GM12878 (cell line): ENCODE measurements around the gene ZDHHC1. TPM values are rescaled to one million over a fixed set of nuclear protein-coding genes. Genes with fewer than 3 reads are reported as not detected.

ENCODE experiments used
- ATAC-seq: fragments of 200-7000 bp; cut with Tn5 transposase; 3 replicates; pipeline ENCODE4 v1.9.1; 2020; ENCODE audit warnings: mild to moderate bottlenecking, moderate library complexity
- BruUV-seq: library from RNA; stranded (reverse); fragments of 400-500 nt; replicated peaks from 2 replicates; lab custom pipeline; 2021; lab: Mats Ljungman, UMichigan
- CTCF ChIA-PET: fragments of 300-600 bp; sonication (Branson Sonifier 250); formaldehyde crosslinking; extraction: SDS; loops from one replicate; lab custom pipeline; 2021; ENCODE audit warnings: inconsistent platforms; lab: Yijun Ruan, JAX
- POLR2A ChIA-PET: fragments of 350-600 bp; formaldehyde crosslinking; extraction: SDS; loops from one replicate; lab custom pipeline; 2021; ENCODE audit warnings: inconsistent platforms; lab: Charles Lee
- RAD21 ChIA-PET: fragments of 300-600 bp; sonication (Branson Sonifier 250); formaldehyde crosslinking; loops from one replicate; lab custom pipeline; 2023; ENCODE audit warnings: antibody characterized with exemption; ENCODE audit not compliant: unreplicated experiment; lab: Charles Lee
- SMC1A ChIA-PET: fragments of 300-600 bp; sonication (Branson Sonifier 250); formaldehyde crosslinking; loops from one replicate; lab custom pipeline; 2023; ENCODE audit not compliant: unreplicated experiment, uncharacterized antibody; lab: Charles Lee
- DNase-seq: peaks from one replicate; pipeline ENCODE4 v3.0.0-alpha.2; 2011; ENCODE audit warnings: low read depth, low spot score
- FAIRE-seq: peaks from 3 replicates; lab custom pipeline; 2011; peaks lifted over from hg19 to GRCh38; lab: Jason Lieb, UNC
- H2AFZ ChIP-seq: 2 replicates; pipeline ENCODE4 v1.6.0; 2011; ENCODE audit warnings: low read depth, low read length, control low read depth; ENCODE audit not compliant: control insufficient read depth
- H3K27ac ChIP-seq: 2 replicates; pipeline ENCODE4 v1.5.1; 2011; ENCODE audit warnings: control low read depth; ENCODE audit not compliant: control insufficient read depth, insufficient read depth
- H3K27me3 ChIP-seq, 2 experiments: replicated peaks in 1 of 2; 2 replicates each; pipeline versions ENCODE4 v1.6.0 to v1.6.1; 2011; ENCODE audit warnings: low read length in 1 of 2; ENCODE audit not compliant: control insufficient read depth in 2 of 2, insufficient read depth in 2 of 2
- H3K36me3 ChIP-seq, 2 experiments: 2 replicates each; pipeline ENCODE4 v1.5.1; 2011; ENCODE audit warnings: low read length in 1 of 2; ENCODE audit not compliant: control insufficient read depth in 2 of 2, insufficient read depth in 2 of 2
- H3K4me1 ChIP-seq: 2 replicates; pipeline ENCODE4 v1.6.1; 2011; ENCODE audit warnings: mild to moderate bottlenecking, low read length, moderate library complexity, mixed read lengths; ENCODE audit not compliant: control insufficient read depth, insufficient read depth
- H3K4me2 ChIP-seq: 2 replicates; pipeline ENCODE4 v1.6.0; 2011; ENCODE audit warnings: control low read depth; ENCODE audit not compliant: control insufficient read depth, insufficient read depth
- H3K4me3 ChIP-seq: fragments of 200-600 bp; sonication (generic); 2 replicates; pipeline ENCODE4 v1.5.1; 2016
- H3K79me2 ChIP-seq: 2 replicates; pipeline ENCODE4 v1.6.0; 2011; ENCODE audit warnings: low read length; ENCODE audit not compliant: control insufficient read depth, insufficient read depth
- H3K9ac ChIP-seq: 2 replicates; pipeline ENCODE4 v1.8.0; 2011; ENCODE audit warnings: low read length, control low read depth, mixed read lengths; ENCODE audit not compliant: control insufficient read depth, insufficient read depth
- H3K9me3 ChIP-seq: replicated peaks from 3 replicates; pipeline ENCODE4 v1.5.1; 2011; ENCODE audit warnings: mild to moderate bottlenecking, low read length; ENCODE audit not compliant: control insufficient read depth, insufficient read depth
- H4K20me1 ChIP-seq: 2 replicates; pipeline ENCODE4 v1.6.0; 2011; ENCODE audit not compliant: control insufficient read depth, insufficient read depth
- NFIC ChIP-seq: IDR thresholded peaks from 2 replicates; pipeline ENCODE4 v1.6.1; 2012; ENCODE audit warnings: low read depth, mild to moderate bottlenecking, inconsistent platforms, low read length, moderate library complexity
- WGBS: methylation state at CpG from one replicate; pipeline ENCODE4 v1.1.6; 2016; ENCODE audit warnings: low lambda C conversion rate; ENCODE audit not compliant: insufficient replicate concordance, insufficient coverage; ENCODE audit errors: missing lambda C conversion rate; 5-methylcytosine and 5-hydroxymethylcytosine counted together
- in situ Hi-C: fragments of 300-500 bp; cut with MboI; formaldehyde crosslinking; loops from 9 replicates; pipeline ENCODE4 v1.14.3; 2018; ENCODE audit warnings: mixed read lengths
- intact Hi-C: fragments of 100-400 bp; cut with micrococcal nuclease; formaldehyde crosslinking; loops from one replicate; pipeline ENCODE4 v1.14.2; 2022; ENCODE audit not compliant: unreplicated experiment
- polyA plus RNA-seq, 11 experiments: library from polyadenylated mRNA; depleted of rRNA in 4 of 11; unstranded in 6 of 11; stranded (reverse) in 5 of 11; fragments of >200 nt; fragmentation: Nextera tagmentation in 4 of 11; fragmentation: Illumina TruSeq in 1 of 11; extraction: Ambion mirVana in 4 of 11; extraction: Trizol in 1 of 11; gene quantifications; 1 replicate in 1 of 11; 2 replicates in 10 of 11; pipeline versions ENCODE4 v1.2.1 to v1.2.3, GENCODE V29; 2011 to 2016; ENCODE audit warnings: inconsistent platforms in 2 of 11, missing spikeins in 2 of 11, low read depth in 1 of 11
- total RNA-seq, 4 experiments: library from RNA; depleted of rRNA in 3 of 4; stranded (reverse); fragments of >200 nt in 3 of 4; fragmentation: Illumina TruSeq in 1 of 4; extraction: Trizol in 1 of 4; gene quantifications; 2 replicates each; pipeline versions ENCODE4 v1.2.1 to v1.2.3, GENCODE V29; 2013 to 2021
- TF ChIP-seq, protein P1 (sequence below), 3 experiments: IDR thresholded peaks in 2 of 3; conservative IDR thresholded peaks in 1 of 3; 2 replicates each; pipeline ENCODE4 v1.5.1; 2011; ENCODE audit warnings: low read depth in 3 of 3, low read length in 3 of 3, mild to moderate bottlenecking in 3 of 3, control low read depth in 2 of 3, moderate library complexity in 2 of 3, inconsistent platforms in 1 of 3, mixed read lengths in 1 of 3; ENCODE audit not compliant: control insufficient read depth in 2 of 3, insufficient read depth in 1 of 3; ENCODE audit errors: extremely low read depth in 1 of 3

Gene ZDHHC1
- total and polyA plus RNA-seq, 10 of the 15 experiments (the other 5 are each of a cell fraction or from before 2014, with no cell fraction given) = 0.07 to 1.2 (median 0.66) TPM; not detected in 2

DNA sequence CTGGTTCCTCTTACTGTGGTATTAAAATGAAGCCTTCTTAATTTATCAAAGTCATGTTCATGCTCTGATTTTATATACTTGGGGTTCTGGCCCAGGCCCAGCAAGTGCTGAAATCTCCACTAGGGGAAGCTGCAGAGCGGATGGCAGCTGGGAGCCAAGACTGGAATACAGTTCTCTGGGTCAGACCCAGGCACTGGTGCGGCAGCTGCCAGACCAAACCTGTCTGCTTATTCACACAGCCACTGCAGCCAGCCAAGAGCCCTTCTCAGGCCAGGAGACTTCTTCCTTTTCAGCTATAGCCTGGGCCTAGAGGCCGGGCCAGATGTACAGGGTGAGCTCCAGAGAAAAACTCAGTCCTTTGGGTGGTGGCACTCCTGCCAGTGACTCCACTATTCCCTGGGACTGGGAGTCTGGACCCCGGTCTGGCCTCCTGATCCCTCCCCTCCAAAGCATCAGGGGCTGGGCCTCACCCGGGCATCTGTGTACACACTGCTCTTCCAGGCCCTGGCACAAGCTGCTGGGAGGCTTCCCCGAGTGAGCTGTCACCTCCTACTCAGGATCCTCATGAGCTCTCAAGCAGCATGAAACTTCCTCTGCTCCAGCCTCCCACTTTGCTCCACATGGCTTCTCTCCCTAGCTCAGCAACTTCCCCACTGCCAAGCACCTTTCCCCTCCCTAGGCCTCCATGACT, 40.3 kb upstream of the ZDHHC1 start:
- Histone ChIP-seq H3K27me3 (no peaks in the 10 kb centered on the region), H3K27ac (no peak overlapping the region), H3K4me1 (no peaks in the 10 kb centered on the region), H3K79me2 (no peaks in the 10 kb centered on the region), H2AFZ (no peak overlapping the region), H3K36me3 (peaks cover 13 to 15% of the 10 kb centered on the region in 2 experiments; a peak in 3 of 4 replicates), H3K9ac (no peak overlapping the region), H3K4me2 (no peak overlapping the region), H4K20me1 (peaks cover 7% of the 10 kb centered on the region; the same call in 1 of the 2 replicates), H3K9me3 (no peaks in the 10 kb centered on the region), H3K4me3 (no peak overlapping the region)
- no TSS peak for BruUV-seq
- RAD21 ChIA-PET = interaction anchor here (2.4 kb wide), 1 partner anchor 29 kb away, joined by 13 read pairs; no protein-coding TSS in a partner anchor
- FAIRE-seq (no peak), ATAC-seq (peak; percentile 52), DNase-seq (no peak)
- in situ Hi-C loops (no loop called here), intact Hi-C loops (no loop called here)
- TF ChIP-seq, protein P1, sequence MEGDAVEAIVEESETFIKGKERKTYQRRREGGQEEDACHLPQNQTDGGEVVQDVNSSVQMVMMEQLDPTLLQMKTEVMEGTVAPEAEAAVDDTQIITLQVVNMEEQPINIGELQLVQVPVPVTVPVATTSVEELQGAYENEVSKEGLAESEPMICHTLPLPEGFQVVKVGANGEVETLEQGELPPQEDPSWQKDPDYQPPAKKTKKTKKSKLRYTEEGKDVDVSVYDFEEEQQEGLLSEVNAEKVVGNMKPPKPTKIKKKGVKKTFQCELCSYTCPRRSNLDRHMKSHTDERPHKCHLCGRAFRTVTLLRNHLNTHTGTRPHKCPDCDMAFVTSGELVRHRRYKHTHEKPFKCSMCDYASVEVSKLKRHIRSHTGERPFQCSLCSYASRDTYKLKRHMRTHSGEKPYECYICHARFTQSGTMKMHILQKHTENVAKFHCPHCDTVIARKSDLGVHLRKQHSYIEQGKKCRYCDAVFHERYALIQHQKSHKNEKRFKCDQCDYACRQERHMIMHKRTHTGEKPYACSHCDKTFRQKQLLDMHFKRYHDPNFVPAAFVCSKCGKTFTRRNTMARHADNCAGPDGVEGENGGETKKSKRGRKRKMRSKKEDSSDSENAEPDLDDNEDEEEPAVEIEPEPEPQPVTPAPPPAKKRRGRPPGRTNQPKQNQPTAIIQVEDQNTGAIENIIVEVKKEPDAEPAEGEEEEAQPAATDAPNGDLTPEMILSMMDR (IDR thresholded peaks at IDR 0.05 in 2 of 3, conservative IDR thresholded peaks at IDR 0.05 in 1 of 3; ENCODE audit: control insufficient read depth in 2 of 3, extremely low read depth in 1 of 3, insufficient read depth in 1 of 3, low read depth in 3 of 3, low read length in 3 of 3) = peak in 2 of 3 experiments; percentile 22 to 28; a peak in 3 of 6 replicates
- no peak for TF ChIP-seq NFIC
- 75% methylated on average over 6 of the region's 6 CpGs for WGBS
- POLR2A ChIA-PET = no interaction called here
- CTCF ChIA-PET = interaction anchor here (0.8 to 3.2 kb wide), 9 partner anchors 8 to 203 kb away, joined by 3 to 13 read pairs (median 5); partner anchors contain the start of genes ACD and ATP6V0D1
- SMC1A ChIA-PET = interaction anchor here (0.6 kb wide), 1 partner anchor 64 kb away, joined by 3 read pairs; no protein-coding TSS in a partner anchor
